Stimulated activated CD4-positive, alpha-beta T cell treated with anti-CD3 and anti-CD28 coated beads, Interleukin-1b, Interleukin-23, amount 100 ng/mL, for 1 hour (primary cell): ENCODE data around the gene TYK2.
"Not testable (repeated sequence)": the region's sequence is repeated elsewhere in the genome, so short reads cannot be mapped to it uniquely, and the experiment has no call there.

Source experiments
- DNase-seq, 2 donors: peaks; one replicate each; pipeline ENCODE4 v3.0.0-alpha.2; 2020; ENCODE audit warnings: low read depth in 2 of 2

Gene TYK2

GRCh38 chr19:10380313-10381102, at the start of gene TYK2:
Gene TYK2 (minus strand): TSS chr19:10380572. CDS start chr19:10378406, 2,166 bp downstream.
- DNase-seq = peak; percentile 88 to 97

GRCh38 chr19:10428996-10429381, 48.6 kb upstream of the TYK2 start:
- DNase-seq = no peak

- no peak for DNase-seq
Observed at GRCh38 chr19:10427169-10427568, 46.8 kb upstream of the TYK2 start.

- peak in 1 of 2 donors; percentile 50 for DNase-seq
Observed at GRCh38 chr19:10424011-10424637, 43.8 kb upstream of the TYK2 start.

- DNase-seq = no peak
Observed at GRCh38 chr19:10422846-10423245, 42.5 kb upstream of the TYK2 start.

GRCh38 chr19:10422046-10422461, 41.7 kb upstream of the TYK2 start:
- no peak for DNase-seq

- no peak for DNase-seq
Observed at GRCh38 chr19:10421240-10422045, 41.1 kb upstream of the TYK2 start.

- no peak for DNase-seq
Observed at GRCh38 chr19:10420444-10421239, 40.3 kb upstream of the TYK2 start, which contains the start of gene PDE4A. Gene PDE4A (plus strand): TSS chr19:10420538. CDS start chr19:10420765, 227 bp downstream.

- no peak for DNase-seq
Observed at GRCh38 chr19:10419646-10420443, 39.5 kb upstream of the TYK2 start.

GRCh38 chr19:10419200-10419645, 38.9 kb upstream of the TYK2 start:
- DNase-seq = no peak

- no peak for DNase-seq
Observed at GRCh38 chr19:10418485-10419199, 38.3 kb upstream of the TYK2 start.

- DNase-seq = no peak
Observed at GRCh38 chr19:10418235-10418484, 37.8 kb upstream of the TYK2 start.

GRCh38 chr19:10417541-10418234, 37.3 kb upstream of the TYK2 start:
- DNase-seq = no peak

- peak; percentile 82 to 91 for DNase-seq
Observed at GRCh38 chr19:10416380-10417257, 36.2 kb upstream of the TYK2 start.

GRCh38 chr19:10416083-10416379, 35.7 kb upstream of the TYK2 start:
- no peak for DNase-seq

- DNase-seq = no peak
Observed at GRCh38 chr19:10412257-10412977, 32.0 kb upstream of the TYK2 start.

GRCh38 chr19:10411224-10411623, 30.9 kb upstream of the TYK2 start:
- DNase-seq = not testable (repeated sequence)
